HCT116 (cell line): ENCODE results near the gene QPCT. TPM values are rescaled to one million over a fixed set of nuclear protein-coding genes. Genes with fewer than 3 reads are reported as not detected.

Experiments used
- ATAC-seq: fragments of 200-7000 bp; cut with Tn5 transposase; 2 replicates; pipeline ENCODE4 v1.9.1; 2020; ENCODE audit warnings: mild to moderate bottlenecking, moderate library complexity
- BruUV-seq: library from RNA; stranded (reverse); fragments of 400-500 nt; replicated peaks from 2 replicates; lab custom pipeline; 2021; lab: Mats Ljungman, UMichigan
- CTCF ChIA-PET: fragments of 300-600 bp; sonication (Branson Sonifier 250); formaldehyde crosslinking; loops from one replicate; lab custom pipeline; 2021; ENCODE audit warnings: antibody characterized with exemption; lab: Charles Lee
- POLR2A ChIA-PET: fragments of 300-600, 350-600 bp; sonication (Branson Sonifier 250); formaldehyde crosslinking; loops from one replicate; lab custom pipeline; 2021; ENCODE audit warnings: antibody characterized with exemption; lab: Charles Lee
- RAD21 ChIA-PET, 2 experiments: fragments of 300-600 bp; sonication (Branson Sonifier 250); formaldehyde crosslinking; loops; one replicate each; lab custom pipeline; 2023; ENCODE audit warnings: low total read pairs in 2 of 2; ENCODE audit not compliant: uncharacterized antibody in 2 of 2, unreplicated experiment in 2 of 2, low non-redundant PET in 1 of 2; lab: Charles Lee
- DNase-seq: peaks from one replicate; pipeline ENCODE4 v3.0.0-alpha.2; 2010; ENCODE audit warnings: low read depth, low spot score
- H2AFZ ChIP-seq: fragments of 200-600 bp; shearing (Covaris generic), sonication (generic); 2 replicates; pipeline ENCODE4 v1.6.1; 2017; ENCODE audit warnings: low read depth, mixed run types, mixed read lengths, antibody characterized with exemption, low read length; ENCODE audit not compliant: poor library complexity, severe bottlenecking
- H3K27ac ChIP-seq: 2 replicates; pipeline ENCODE4 v1.5.1; 2012; ENCODE audit warnings: low read depth, low read length
- H3K27me3 ChIP-seq: fragments of 200-600 bp; sonication (generic); 2 replicates; pipeline ENCODE4 v1.6.1; 2016; ENCODE audit warnings: mixed run types, low read length, mixed read lengths; ENCODE audit not compliant: insufficient read depth
- H3K36me3 ChIP-seq, 2 experiments: fragments of 200-500 bp in 1 of 2; fragments of 200-600 bp in 1 of 2; sonication (Bioruptor generic) in 1 of 2; sonication (generic) in 1 of 2; 2 replicates each; pipeline versions ENCODE4 v1.5.1 to v1.6.1; 2014 to 2016; ENCODE audit warnings: low read length in 2 of 2, inconsistent platforms in 1 of 2, mixed read lengths in 1 of 2, mixed run types in 1 of 2; ENCODE audit not compliant: insufficient read depth in 2 of 2, control insufficient read depth in 1 of 2
- H3K4me1 ChIP-seq, 2 experiments: fragments of 200-600 bp in 1 of 2; sonication (generic) in 1 of 2; 2 replicates each; pipeline versions ENCODE4 v1.5.1 to v1.6.1; 2012 to 2017; ENCODE audit warnings: low read length in 2 of 2, inconsistent platforms in 1 of 2, mild to moderate bottlenecking in 1 of 2, mixed read lengths in 1 of 2, mixed run types in 1 of 2, moderate library complexity in 1 of 2; ENCODE audit not compliant: insufficient read depth in 2 of 2, control insufficient read depth in 1 of 2
- H3K4me2 ChIP-seq: fragments of 200-600 bp; sonication (generic); 2 replicates; pipeline ENCODE4 v1.6.1; 2017; ENCODE audit warnings: mixed run types, low read length, mixed read lengths
- H3K4me3 ChIP-seq, 2 experiments: fragments of 200-600 bp in 1 of 2; sonication (generic) in 1 of 2; replicated peaks in 1 of 2; 2 replicates each; pipeline ENCODE4 v1.5.1; 2011 to 2016; ENCODE audit warnings: low read length in 2 of 2, control low read depth in 1 of 2, low read depth in 1 of 2, mild to moderate bottlenecking in 1 of 2, mixed read lengths in 1 of 2, mixed run types in 1 of 2
- H3K79me2 ChIP-seq: fragments of 200-600 bp; sonication (generic); 2 replicates; pipeline ENCODE4 v1.6.1; 2017; ENCODE audit warnings: mild to moderate bottlenecking, mixed run types, low read length, moderate library complexity, mixed read lengths; ENCODE audit not compliant: insufficient read depth
- H3K9ac ChIP-seq: fragments of 200-600 bp; sonication (generic); 2 replicates; pipeline ENCODE4 v1.6.1; 2016; ENCODE audit warnings: low read length, mixed read lengths
- H3K9me2 ChIP-seq: fragments of 200-600 bp; sonication (generic), shearing (Covaris generic); 2 replicates; pipeline ENCODE4 v1.6.1; 2017; ENCODE audit warnings: mixed run types, mild to moderate bottlenecking, moderate library complexity; ENCODE audit not compliant: insufficient read depth
- H3K9me3 ChIP-seq, 2 experiments: fragments of 200-500 bp in 1 of 2; fragments of 200-600 bp in 1 of 2; sonication (Bioruptor generic) in 1 of 2; sonication (generic) in 1 of 2; 2 replicates each; pipeline ENCODE4 v1.6.1; 2014 to 2017; ENCODE audit warnings: low read length in 2 of 2, mixed read lengths in 2 of 2, inconsistent platforms in 1 of 2, low read depth in 1 of 2, mild to moderate bottlenecking in 1 of 2, mixed run types in 1 of 2, moderate library complexity in 1 of 2; ENCODE audit not compliant: control insufficient read depth in 1 of 2, insufficient read depth in 1 of 2
- H4K20me1 ChIP-seq: fragments of 200-600 bp; sonication (generic), shearing (Covaris generic); 2 replicates; pipeline ENCODE4 v1.6.1; 2017; ENCODE audit warnings: mixed run types, mild to moderate bottlenecking, moderate library complexity; ENCODE audit not compliant: insufficient read depth
- CEBPB ChIP-seq: IDR thresholded peaks from 2 replicates; pipeline ENCODE4 v1.6.1; 2012; ENCODE audit warnings: low read depth
- EGR1 ChIP-seq: IDR thresholded peaks from 2 replicates; pipeline ENCODE4 v1.6.1; 2012; ENCODE audit warnings: low read depth
- ELF1 ChIP-seq: IDR thresholded peaks from 2 replicates; pipeline ENCODE4 v1.6.1; 2012; ENCODE audit warnings: low read depth, borderline replicate concordance
- EZH2 ChIP-seq: fragments of 200-600 bp; sonication (generic); IDR thresholded peaks from 2 replicates; pipeline ENCODE4 v1.6.1; 2017; ENCODE audit warnings: antibody characterized with exemption, mixed run types
- FOSL1 ChIP-seq: IDR thresholded peaks from 2 replicates; pipeline ENCODE4 v1.6.1; 2012; ENCODE audit warnings: low read depth
- POLR2A ChIP-seq: IDR thresholded peaks from 2 replicates; pipeline ENCODE4 v1.7.0; 2011; ENCODE audit warnings: borderline replicate concordance; ENCODE audit not compliant: insufficient read depth, insufficient read length; ENCODE audit errors: extremely low read depth
- POLR2AphosphoS5 ChIP-seq: IDR thresholded peaks from 2 replicates; pipeline ENCODE4 v1.6.1; 2011; ENCODE audit warnings: mild to moderate bottlenecking, low read depth, low read length, moderate library complexity
- RAD21 ChIP-seq: IDR thresholded peaks from 2 replicates; pipeline ENCODE4 v1.6.1; 2012; ENCODE audit warnings: low read depth, mild to moderate bottlenecking
- SRF ChIP-seq: IDR thresholded peaks from 2 replicates; pipeline ENCODE4 v1.6.1; 2012; ENCODE audit warnings: low read depth
- TCF7L2 ChIP-seq: IDR thresholded peaks from 2 replicates; pipeline ENCODE4 v1.7.0; 2011; ENCODE audit warnings: borderline replicate concordance, inconsistent platforms; ENCODE audit not compliant: insufficient read depth, insufficient read length; ENCODE audit errors: extremely low read depth
- YY1 ChIP-seq: IDR thresholded peaks from 2 replicates; pipeline ENCODE4 v1.6.1; 2011; ENCODE audit warnings: low read length, low read depth, moderate library complexity, mild to moderate bottlenecking; ENCODE audit not compliant: insufficient replicate concordance; ENCODE audit errors: extremely low read depth
- ZFX ChIP-seq: fragments of 450-650 bp; IDR thresholded peaks from 2 replicates; pipeline ENCODE4 v1.6.1; 2017
- intact Hi-C: fragments of 100-400 bp; cut with micrococcal nuclease; formaldehyde crosslinking; loops from 2 replicates; pipeline ENCODE4 v1.10.0; 2022
- total RNA-seq: library from RNA; stranded (reverse); gene quantifications from one replicate; pipeline ENCODE4 v1.2.1, GENCODE V29; 2021; ENCODE audit not compliant: unreplicated experiment
- TF ChIP-seq, protein P1 (sequence below), 3 experiments: fragments of 200-600 bp in 1 of 3; sonication (generic) in 1 of 3; IDR thresholded peaks in 2 of 3; conservative IDR thresholded peaks in 1 of 3; 2 replicates each; pipeline ENCODE4 v1.5.1; 2012 to 2017; ENCODE audit warnings: low read depth in 2 of 3, low read length in 2 of 3, antibody characterized with exemption in 1 of 3, borderline replicate concordance in 1 of 3, control low read depth in 1 of 3, mild to moderate bottlenecking in 1 of 3, mixed read lengths in 1 of 3, mixed run types in 1 of 3, moderate library complexity in 1 of 3; ENCODE audit not compliant: insufficient read depth in 1 of 3
- TF ChIP-seq, protein P2 (sequence below): IDR thresholded peaks from 2 replicates; pipeline ENCODE4 v1.6.1; 2012; ENCODE audit warnings: low read depth

Gene QPCT
- total RNA-seq, 1 experiment from 2014 or later: not detected

DNA sequence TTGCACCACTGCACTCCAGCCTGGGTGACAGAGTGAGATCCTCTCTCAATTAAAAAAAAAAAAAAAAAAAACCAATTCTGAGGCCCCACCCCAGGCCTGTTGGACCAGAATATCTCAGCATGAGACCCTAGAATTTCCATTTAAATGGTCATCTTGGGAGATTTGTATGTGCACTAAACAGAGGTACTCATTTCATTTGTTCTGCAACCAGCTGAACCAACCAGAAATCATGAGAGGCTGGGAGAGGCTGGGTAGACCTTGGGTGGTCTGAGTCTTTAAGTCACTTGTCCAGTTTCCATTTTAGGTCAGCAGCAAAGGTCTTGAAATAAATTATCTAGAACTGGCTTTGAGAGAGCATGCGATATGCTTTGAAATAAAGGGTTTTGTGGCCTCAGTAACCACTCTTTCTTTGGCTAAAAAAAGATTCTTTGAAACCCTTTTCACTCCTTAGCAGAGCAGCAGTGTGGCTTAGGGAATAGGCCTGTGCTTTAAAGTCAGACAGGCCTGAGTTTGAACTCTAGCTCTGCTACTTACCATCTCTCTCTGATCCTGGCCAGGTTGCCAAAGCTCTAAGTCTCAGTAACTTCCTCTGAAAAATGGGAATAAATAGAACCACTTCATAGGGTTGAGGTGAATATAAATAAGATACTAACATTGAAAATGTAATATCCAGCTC, 52.6 kb downstream of the QPCT start:
- no peak overlapping the region for H3K9ac ChIP-seq
- no peak overlapping the region for H3K27ac ChIP-seq
- no peak overlapping the region for H2AFZ ChIP-seq
- intact Hi-C loops: loop anchor here (1.0 kb wide), 4 partner anchors 435 to 877 kb away; no protein-coding TSS in a partner anchor
- no peak overlapping the region for H3K4me3 ChIP-seq
- RAD21 ChIA-PET: interaction anchor here (1.1 to 2.9 kb wide), 7 partner anchors 17 to 494 kb away, joined by 4 to 29 read pairs (median 20); no protein-coding TSS in a partner anchor
- no peaks in the 10 kb centered on the region for H3K4me1 ChIP-seq
- H3K36me3 ChIP-seq: no peaks in the 10 kb centered on the region
- no peaks in the 10 kb centered on the region for H3K9me2 ChIP-seq
- CTCF ChIA-PET: interaction anchor here (0.5 to 4.7 kb wide), 12 partner anchors 8 to 877 kb away, joined by 3 to 129 read pairs (median 8); no protein-coding TSS in a partner anchor
- H4K20me1 ChIP-seq: no peaks in the 10 kb centered on the region
- ATAC-seq (no peak), DNase-seq (no peak)
- no peaks in the 10 kb centered on the region for H3K9me3 ChIP-seq
- H3K27me3 ChIP-seq: no peaks in the 10 kb centered on the region
- BruUV-seq: no TSS peak
- no peaks in the 10 kb centered on the region for H3K79me2 ChIP-seq
- POLR2A ChIA-PET: interaction anchor here (1.7 kb wide), 1 partner anchor 435 kb away, joined by 9 read pairs; no protein-coding TSS in a partner anchor
- no peak overlapping the region for H3K4me2 ChIP-seq
- TF ChIP-seq TCF7L2: no peak
- no peak for TF ChIP-seq EGR1

DNA sequence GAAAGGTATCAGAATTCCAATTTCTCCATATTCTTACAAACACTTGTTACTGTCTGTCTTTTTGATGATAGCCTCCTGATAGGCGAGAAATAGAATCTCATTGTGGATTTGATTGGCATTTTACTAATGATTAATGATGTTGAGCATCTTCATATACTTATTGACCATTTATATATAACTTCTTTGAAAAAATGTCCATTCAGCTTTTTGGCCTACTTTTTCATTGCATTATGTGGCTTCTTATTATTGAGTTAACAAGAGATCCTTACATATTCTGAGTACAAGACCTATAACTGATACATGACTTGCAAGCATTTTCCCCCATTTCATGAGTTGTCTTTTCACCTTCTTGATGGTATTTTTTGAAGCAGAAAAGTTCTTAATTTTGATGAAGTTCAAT, 54.6 kb downstream of the QPCT start:
- Histone ChIP-seq H3K4me2 (no peak overlapping the region), H3K4me1 (no peaks in the 10 kb centered on the region), H3K9ac (no peak overlapping the region), H2AFZ (no peak overlapping the region), H4K20me1 (no peaks in the 10 kb centered on the region), H3K27me3 (no peaks in the 10 kb centered on the region), H3K27ac (no peak overlapping the region), H3K36me3 (no peaks in the 10 kb centered on the region), H3K79me2 (no peaks in the 10 kb centered on the region), H3K9me2 (no peaks in the 10 kb centered on the region), H3K4me3 (no peak overlapping the region), H3K9me3 (no peaks in the 10 kb centered on the region)
- intact Hi-C loops: no loop called here
- no peak for ATAC-seq
- POLR2A ChIA-PET: no interaction called here
- RAD21 ChIA-PET: no interaction called here
- CTCF ChIA-PET: interaction anchor here (1.2 to 4.7 kb wide), 3 partner anchors 15 to 478 kb away, joined by 3 to 129 read pairs (median 17); no protein-coding TSS in a partner anchor
- DNase-seq: no peak
- no TSS peak for BruUV-seq
- no peak for TF ChIP-seq ZFX
- no peak for TF ChIP-seq ELF1
- no peak for TF ChIP-seq TCF7L2
- no peak for TF ChIP-seq POLR2AphosphoS5
- TF ChIP-seq YY1: no peak
- no peak for TF ChIP-seq FOSL1
- TF ChIP-seq SRF: no peak
- TF ChIP-seq EZH2: no peak
- no peak for TF ChIP-seq RAD21
- TF ChIP-seq, protein P1, sequence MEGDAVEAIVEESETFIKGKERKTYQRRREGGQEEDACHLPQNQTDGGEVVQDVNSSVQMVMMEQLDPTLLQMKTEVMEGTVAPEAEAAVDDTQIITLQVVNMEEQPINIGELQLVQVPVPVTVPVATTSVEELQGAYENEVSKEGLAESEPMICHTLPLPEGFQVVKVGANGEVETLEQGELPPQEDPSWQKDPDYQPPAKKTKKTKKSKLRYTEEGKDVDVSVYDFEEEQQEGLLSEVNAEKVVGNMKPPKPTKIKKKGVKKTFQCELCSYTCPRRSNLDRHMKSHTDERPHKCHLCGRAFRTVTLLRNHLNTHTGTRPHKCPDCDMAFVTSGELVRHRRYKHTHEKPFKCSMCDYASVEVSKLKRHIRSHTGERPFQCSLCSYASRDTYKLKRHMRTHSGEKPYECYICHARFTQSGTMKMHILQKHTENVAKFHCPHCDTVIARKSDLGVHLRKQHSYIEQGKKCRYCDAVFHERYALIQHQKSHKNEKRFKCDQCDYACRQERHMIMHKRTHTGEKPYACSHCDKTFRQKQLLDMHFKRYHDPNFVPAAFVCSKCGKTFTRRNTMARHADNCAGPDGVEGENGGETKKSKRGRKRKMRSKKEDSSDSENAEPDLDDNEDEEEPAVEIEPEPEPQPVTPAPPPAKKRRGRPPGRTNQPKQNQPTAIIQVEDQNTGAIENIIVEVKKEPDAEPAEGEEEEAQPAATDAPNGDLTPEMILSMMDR (IDR thresholded peaks at IDR 0.05 in 2 of 3, conservative IDR thresholded peaks at IDR 0.05 in 1 of 3; ENCODE audit: borderline replicate concordance in 1 of 3, insufficient read depth in 1 of 3, low read depth in 2 of 3, low read length in 2 of 3): no peak
- TF ChIP-seq POLR2A: no peak
- TF ChIP-seq, protein P2, sequence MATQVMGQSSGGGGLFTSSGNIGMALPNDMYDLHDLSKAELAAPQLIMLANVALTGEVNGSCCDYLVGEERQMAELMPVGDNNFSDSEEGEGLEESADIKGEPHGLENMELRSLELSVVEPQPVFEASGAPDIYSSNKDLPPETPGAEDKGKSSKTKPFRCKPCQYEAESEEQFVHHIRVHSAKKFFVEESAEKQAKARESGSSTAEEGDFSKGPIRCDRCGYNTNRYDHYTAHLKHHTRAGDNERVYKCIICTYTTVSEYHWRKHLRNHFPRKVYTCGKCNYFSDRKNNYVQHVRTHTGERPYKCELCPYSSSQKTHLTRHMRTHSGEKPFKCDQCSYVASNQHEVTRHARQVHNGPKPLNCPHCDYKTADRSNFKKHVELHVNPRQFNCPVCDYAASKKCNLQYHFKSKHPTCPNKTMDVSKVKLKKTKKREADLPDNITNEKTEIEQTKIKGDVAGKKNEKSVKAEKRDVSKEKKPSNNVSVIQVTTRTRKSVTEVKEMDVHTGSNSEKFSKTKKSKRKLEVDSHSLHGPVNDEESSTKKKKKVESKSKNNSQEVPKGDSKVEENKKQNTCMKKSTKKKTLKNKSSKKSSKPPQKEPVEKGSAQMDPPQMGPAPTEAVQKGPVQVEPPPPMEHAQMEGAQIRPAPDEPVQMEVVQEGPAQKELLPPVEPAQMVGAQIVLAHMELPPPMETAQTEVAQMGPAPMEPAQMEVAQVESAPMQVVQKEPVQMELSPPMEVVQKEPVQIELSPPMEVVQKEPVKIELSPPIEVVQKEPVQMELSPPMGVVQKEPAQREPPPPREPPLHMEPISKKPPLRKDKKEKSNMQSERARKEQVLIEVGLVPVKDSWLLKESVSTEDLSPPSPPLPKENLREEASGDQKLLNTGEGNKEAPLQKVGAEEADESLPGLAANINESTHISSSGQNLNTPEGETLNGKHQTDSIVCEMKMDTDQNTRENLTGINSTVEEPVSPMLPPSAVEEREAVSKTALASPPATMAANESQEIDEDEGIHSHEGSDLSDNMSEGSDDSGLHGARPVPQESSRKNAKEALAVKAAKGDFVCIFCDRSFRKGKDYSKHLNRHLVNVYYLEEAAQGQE: no peak
- no peak for TF ChIP-seq CEBPB
